Body of pancreas (tissue), 4 donors: Measurements from ENCODE around the gene RAB34. TPM values are rescaled to one million over a fixed set of nuclear protein-coding genes. Genes with fewer than 3 reads are reported as not detected.

Experiments used
- ATAC-seq: fragments of 150-250 bp; one replicate; pipeline ENCODE4 v1.9.1; 2016
- DNase-seq, 4 donors: peaks; one replicate each; pipeline ENCODE4 v3.0.0-alpha.2; 2019
- H3K27ac ChIP-seq, 4 donors: fragments of 200-600 bp; sonication (generic); 1 replicate in 3 of 4; 2 replicates in 1 of 4; pipeline versions ENCODE4 v1.5.1 to v1.6.1; 2016 to 2019; ENCODE audit warnings: mild to moderate bottlenecking in 1 of 4, mixed read lengths in 1 of 4, moderate library complexity in 1 of 4
- H3K27me3 ChIP-seq, 2 donors: fragments of 200-600 bp; sonication (generic); one replicate each; pipeline ENCODE4 v1.6.0; 2016; ENCODE audit warnings: mild to moderate bottlenecking in 1 of 2
- H3K36me3 ChIP-seq, 2 donors: fragments of 200-600 bp; sonication (generic); replicated peaks in 1 of 2; 2 replicates each; pipeline ENCODE4 v1.5.1; 2016; ENCODE audit warnings: low read depth in 2 of 2; ENCODE audit not compliant: insufficient read depth in 1 of 2
- H3K4me1 ChIP-seq: fragments of 200-600 bp; sonication (generic); one replicate; pipeline ENCODE4 v1.6.0; 2016
- H3K4me3 ChIP-seq, 2 donors: fragments of 200-600 bp; sonication (generic); 1 replicate in 1 of 2; 2 replicates in 1 of 2; pipeline ENCODE4 v1.5.1; 2016 to 2019
- H3K9me3 ChIP-seq, 3 donors: fragments of 200-600 bp; sonication (generic); 1 replicate in 2 of 3; 2 replicates in 1 of 3; pipeline ENCODE4 v1.5.1; 2016
- CTCF ChIP-seq, 7 experiments: fragments of 450-650 bp in 4 of 7; fragments of 200-600 bp in 3 of 7; sonication (generic) in 3 of 7; IDR thresholded peaks; one replicate each; pipeline ENCODE4 v1.5.1; 2016 to 2019; ENCODE audit warnings: antibody characterized with exemption in 7 of 7
- POLR2A ChIP-seq, 3 donors: fragments of 450-650 bp; IDR thresholded peaks; one replicate each; pipeline ENCODE4 v1.6.1; 2016; ENCODE audit warnings: antibody characterized with exemption in 3 of 3, mild to moderate bottlenecking in 2 of 3
- WGBS, 2 donors: methylation state at CpG; one replicate each; pipeline ENCODE4 v1.1.5; 2017; 5-methylcytosine and 5-hydroxymethylcytosine counted together
- intact Hi-C: fragments of 100-400 bp; cut with DNase I; formaldehyde crosslinking; loops from one replicate; pipeline ENCODE4 v1.15.1; 2023
- total RNA-seq, 2 donors: library from RNA; depleted of rRNA; stranded (reverse); fragments of >200 nt; gene quantifications; one replicate each; pipeline ENCODE4 v1.1.0, GENCODE V29; 2016

Gene RAB34
- total RNA-seq, 2 donors from 2014 or later, result 18.2 to 61.3 TPM

DNA sequence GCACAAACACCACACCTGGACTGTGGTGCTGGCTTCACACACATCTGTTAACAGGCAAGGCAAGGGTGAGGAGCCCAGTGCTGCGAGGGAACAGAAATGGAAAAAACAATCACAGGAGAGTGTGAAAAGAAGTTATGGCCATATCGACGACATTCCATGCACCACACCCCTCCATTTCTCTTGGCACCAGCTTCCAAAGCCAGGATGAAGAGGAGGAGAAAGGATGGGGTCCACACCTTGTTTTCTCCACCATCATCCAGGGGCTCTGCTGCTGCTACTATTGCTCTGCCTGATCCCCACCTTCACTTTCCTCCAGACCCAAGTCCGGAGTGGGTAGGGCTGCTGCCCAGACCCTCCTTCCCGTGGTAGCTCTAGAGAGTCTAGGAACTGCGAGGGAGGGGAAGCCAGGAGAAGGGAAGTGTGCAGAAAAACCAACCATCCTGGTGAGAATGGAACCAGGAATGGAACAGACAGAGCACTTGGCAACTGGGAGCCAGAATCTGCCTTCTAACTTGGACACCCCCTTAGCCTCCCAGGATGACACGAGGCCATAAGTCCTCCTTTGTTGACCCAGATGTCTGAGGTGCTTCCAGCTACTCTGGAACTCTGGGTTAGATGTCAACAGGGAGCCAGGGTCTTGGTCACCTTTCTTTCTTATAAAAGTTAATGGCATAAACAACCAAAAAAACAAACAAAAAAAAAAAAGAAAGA is 4.8 kb downstream of the RAB34 start:
- intact Hi-C loops, result loop anchor here (5.0 kb wide), 1 partner anchor 51 kb away; the partner anchor contains the start of genes SDF2 and SUPT6H
- peaks cover 14% of the 10 kb centered on the region for H3K4me1 ChIP-seq

GRCh38 chr17:28712032-28712704 is 5.5 kb downstream of the RAB34 start:
- ATAC-seq (no peak), DNase-seq (peak in 2 of 4 donors; percentile 19 to 39)
- no peaks in the 10 kb centered on the region for H3K36me3 ChIP-seq
- H3K27ac ChIP-seq, result peak overlapping the region in 2 of 4 donors; percentile 71 to 79
- no peak for TF ChIP-seq CTCF (IDR thresholded peaks at IDR 0.05)
- TF ChIP-seq POLR2A (IDR thresholded peaks at IDR 0.05), result no peak
- 50 to 61% methylated on average over 29 to 33 of the region's 34 CpGs for WGBS, 2 donors
- peaks cover 14% of the 10 kb centered on the region for H3K4me1 ChIP-seq
- no peaks in the 10 kb centered on the region for H3K9me3 ChIP-seq
- peaks cover 0 to 3% of the 10 kb centered on the region in 2 donors for H3K27me3 ChIP-seq
- intact Hi-C loops, result loop anchor here (5.0 kb wide), 1 partner anchor 50 kb away; the partner anchor contains the start of genes SDF2 and SUPT6H
- H3K4me3 ChIP-seq, result no peak overlapping the region

More for the DNA sequence above, 4.8 kb downstream of the RAB34 start:
- Histone ChIP-seq H3K27me3 (peaks cover 0 to 6% of the 10 kb centered on the region in 2 donors), H3K9me3 (no peaks in the 10 kb centered on the region), H3K4me3 (no peak overlapping the region), H3K36me3 (no peaks in the 10 kb centered on the region), H3K27ac (no peak overlapping the region)
- no peak for ATAC-seq
- no peak for DNase-seq
- WGBS, 2 donors, result 77 to 79% methylated on average over 7 of the region's 7 CpGs
- TF ChIP-seq POLR2A (IDR thresholded peaks at IDR 0.05), result no peak
- no peak for TF ChIP-seq CTCF (IDR thresholded peaks at IDR 0.05)

- Histone ChIP-seq H3K4me3 (peak within 1 kb of the TSS in 1 of 2 donors; percentile 16), H3K36me3 (no peaks in the 10 kb centered on the region), H3K9me3 (no peaks in the 10 kb centered on the region), H3K27me3 (no peaks in the 10 kb centered on the region), H3K4me1 (peaks cover 14% of the 10 kb centered on the region), H3K27ac (peak within 1 kb of the TSS; percentile 39 to 79 (median 56))
- intact Hi-C loops, result loop anchor here (5.0 kb wide), 1 partner anchor 49 kb away; the partner anchor contains the start of genes SDF2 and SUPT6H
- DNase-seq (peak in 1 of 4 donors; percentile 25), ATAC-seq (no peak)
- TF ChIP-seq CTCF (IDR thresholded peaks at IDR 0.05), result no peak
- WGBS, 2 donors, result 7 to 10% methylated on average over 20 of the region's 20 CpGs
These were observed 6.0 kb downstream of the RAB34 start, which contains the start of gene PROCA1 for GRCh38 chr17:28711723-28712031. PROCA1 (minus strand) TSS chr17:28711888; CDS start chr17:28711660, 228 bp downstream.

- WGBS, 2 donors, result 6 to 10% methylated on average over 16 to 73 of the region's 74 CpGs
- Histone ChIP-seq H3K9me3 (no peaks in the 10 kb centered on the region), H3K4me3 (peak overlapping the region in 1 of 2 donors; percentile 16), H3K36me3 (no peaks in the 10 kb centered on the region), H3K4me1 (peaks cover 14% of the 10 kb centered on the region), H3K27ac (peak overlapping the region; percentile 39 to 79 (median 56)), H3K27me3 (no peaks in the 10 kb centered on the region)
- DNase-seq (peak; percentile 80 to 84 (median 82)), ATAC-seq (peak; percentile 94)
- peak; percentile 36 to 70 (median 69) for TF ChIP-seq POLR2A (IDR thresholded peaks at IDR 0.05)
- no peak for TF ChIP-seq CTCF (IDR thresholded peaks at IDR 0.05)
- intact Hi-C loops, result loop anchor here (5.0 kb wide), 1 partner anchor 49 kb away; the partner anchor contains the start of genes SDF2 and SUPT6H
These were observed 6.6 kb downstream of the RAB34 start for GRCh38 chr17:28710861-28711722.
